Adipose tissue (tissue), 3 donors: Measurements from ENCODE around the gene PGAP3. TPM values are rescaled to one million over a fixed set of nuclear protein-coding genes. Genes with fewer than 3 reads are reported as not detected.

ENCODE experiments used
- H3K27ac ChIP-seq: one replicate; pipeline ENCODE4 v1.5.1; 2013; ENCODE audit warnings: low read depth, low read length
- WGBS, 3 donors: extraction: QIAGEN DNeasy Blood & Tissue Kit; methylation state at CpG; one replicate each; pipeline ENCODE4 v1.1.7; 2013; 5-methylcytosine and 5-hydroxymethylcytosine counted together
- polyA plus RNA-seq, 3 donors: library from polyadenylated mRNA; stranded (reverse); fragments of 200-250 nt; gene quantifications; one replicate each; pipeline ENCODE4 v1.2.3, GENCODE V29; 2013
- donor health status: healthy with polysubstance abuse.
- donor health status: Bipolar disorder and iron deficiency.
- donor health status: healthy.

The PGAP3 gene
- polyA plus RNA-seq, 3 donors: 8.4 to 19.9 (median 12.3) TPM

- H3K27ac ChIP-seq: no peak overlapping the region
- WGBS, 3 donors: 58 to 70% (median 64%) methylated on average over 16 to 17 of the region's 17 CpGs
Observed at GRCh38 chr17:39665642-39666224, 22.1 kb downstream of the PGAP3 start.

- 38 to 64% (median 42%) methylated on average over 15 of the region's 15 CpGs for WGBS, 3 donors
- no peak within 1 kb of the TSS for H3K27ac ChIP-seq
Observed at GRCh38 chr17:39664581-39665561, 23.0 kb downstream of the PGAP3 start, which contains the start of gene TCAP. Gene TCAP, plus strand, starts transcription at chr17:39665349. Its CDS starts 11 bp downstream, at chr17:39665360.

GRCh38 chr17:39663688-39664580 lies 23.9 kb downstream of the PGAP3 start:
- WGBS, 3 donors: 49 to 57% (median 56%) methylated on average over 15 to 17 of the region's 17 CpGs
- no peak overlapping the region for H3K27ac ChIP-seq

- H3K27ac ChIP-seq: no peak overlapping the region
- 55 to 73% (median 68%) methylated on average over 4 of the region's 4 CpGs for WGBS, 3 donors
Observed at GRCh38 chr17:39663340-39663687, 24.5 kb downstream of the PGAP3 start.

- no peak overlapping the region for H3K27ac ChIP-seq
- 77 to 88% (median 87%) methylated on average over 22 of the region's 22 CpGs for WGBS, 3 donors
Observed at GRCh38 chr17:39662551-39663339, 25.1 kb downstream of the PGAP3 start.

- no peak overlapping the region for H3K27ac ChIP-seq
- WGBS, 3 donors: 81 to 84% (median 82%) methylated on average over 8 of the region's 8 CpGs
Observed at GRCh38 chr17:39661744-39662541, 25.9 kb downstream of the PGAP3 start.

- WGBS, 3 donors: 79 to 88% (median 81%) methylated on average over 35 of the region's 35 CpGs
- no peak overlapping the region for H3K27ac ChIP-seq
Observed at GRCh38 chr17:39660397-39661385, 27.2 kb downstream of the PGAP3 start.

- 66 to 81% (median 68%) methylated on average over 5 of the region's 5 CpGs for WGBS, 3 donors
- H3K27ac ChIP-seq: no peak overlapping the region
Observed at GRCh38 chr17:39660011-39660360, 27.9 kb downstream of the PGAP3 start.

GRCh38 chr17:39659279-39660010 lies 28.4 kb downstream of the PGAP3 start:
- no peak overlapping the region for H3K27ac ChIP-seq

GRCh38 chr17:39658760-39659159 lies 29.1 kb downstream of the PGAP3 start:
- H3K27ac ChIP-seq: no peak overlapping the region
- 81 to 89% (median 87%) methylated on average over 3 of the region's 3 CpGs for WGBS, 3 donors

More at GRCh38 chr17:39659279-39660010, 28.4 kb downstream of the PGAP3 start:
- WGBS, 3 donors: 47 to 68% (median 47%) methylated on average over 15 of the region's 15 CpGs

GRCh38 chr17:39658346-39658745 lies 29.5 kb downstream of the PGAP3 start:
- H3K27ac ChIP-seq: no peak overlapping the region
- WGBS, 3 donors: 86 to 95% (median 94%) methylated on average over 11 of the region's 11 CpGs

GRCh38 chr17:39655105-39655504 lies 32.8 kb downstream of the PGAP3 start:
- 90 to 92% (median 92%) methylated on average over 2 of the region's 2 CpGs for WGBS, 3 donors
- H3K27ac ChIP-seq: no peak overlapping the region

GRCh38 chr17:39653662-39654331 lies 34.1 kb downstream of the PGAP3 start:
- no peak overlapping the region for H3K27ac ChIP-seq
- 56 to 70% (median 69%) methylated on average over 14 of the region's 14 CpGs for WGBS, 3 donors

- WGBS, 3 donors: 83 to 86% (median 86%) methylated on average over 9 to 12 of the region's 12 CpGs
- H3K27ac ChIP-seq: no peak overlapping the region
Observed at GRCh38 chr17:39653316-39653661, 34.6 kb downstream of the PGAP3 start.
